ENCODE results near the gene ACSF3.

Gene ACSF3

DNA sequence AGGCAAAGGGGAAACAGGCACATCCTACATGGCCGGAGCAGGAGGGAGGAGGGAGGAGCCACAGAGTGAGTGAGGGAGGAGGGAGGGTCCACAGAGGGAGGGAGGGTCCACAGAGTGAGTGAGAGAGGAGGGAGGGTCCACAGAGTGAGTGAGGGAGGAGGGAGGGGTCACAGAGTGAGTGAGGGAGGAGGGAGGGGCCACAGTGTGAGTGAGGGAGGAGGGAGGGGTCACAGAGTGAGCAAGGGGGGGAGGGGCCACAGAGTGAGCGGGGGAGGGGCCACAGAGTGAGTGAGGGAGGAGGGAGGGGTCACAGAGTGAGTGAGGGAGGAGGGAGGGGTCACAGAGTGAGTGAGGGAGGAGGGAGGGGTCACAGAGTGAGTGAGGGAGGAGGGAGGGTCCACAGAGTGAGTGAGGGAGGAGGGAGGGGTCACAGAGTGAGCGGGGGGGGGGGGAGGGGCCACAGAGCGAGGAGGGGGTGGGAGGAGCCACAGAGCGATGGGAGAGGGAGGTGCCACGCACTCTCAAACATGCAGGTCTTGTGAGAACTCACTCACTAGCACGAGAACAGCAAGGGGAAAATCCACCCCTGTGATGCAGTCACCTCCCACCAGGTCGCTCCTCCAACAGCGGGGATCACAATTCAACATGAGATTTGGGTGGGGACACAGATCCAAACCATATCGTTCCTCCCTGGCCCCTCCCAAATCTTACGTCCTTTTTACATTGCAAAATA, 53.6 kb downstream of the ACSF3 start:
- TF ChIP-seq, protein P1, sequence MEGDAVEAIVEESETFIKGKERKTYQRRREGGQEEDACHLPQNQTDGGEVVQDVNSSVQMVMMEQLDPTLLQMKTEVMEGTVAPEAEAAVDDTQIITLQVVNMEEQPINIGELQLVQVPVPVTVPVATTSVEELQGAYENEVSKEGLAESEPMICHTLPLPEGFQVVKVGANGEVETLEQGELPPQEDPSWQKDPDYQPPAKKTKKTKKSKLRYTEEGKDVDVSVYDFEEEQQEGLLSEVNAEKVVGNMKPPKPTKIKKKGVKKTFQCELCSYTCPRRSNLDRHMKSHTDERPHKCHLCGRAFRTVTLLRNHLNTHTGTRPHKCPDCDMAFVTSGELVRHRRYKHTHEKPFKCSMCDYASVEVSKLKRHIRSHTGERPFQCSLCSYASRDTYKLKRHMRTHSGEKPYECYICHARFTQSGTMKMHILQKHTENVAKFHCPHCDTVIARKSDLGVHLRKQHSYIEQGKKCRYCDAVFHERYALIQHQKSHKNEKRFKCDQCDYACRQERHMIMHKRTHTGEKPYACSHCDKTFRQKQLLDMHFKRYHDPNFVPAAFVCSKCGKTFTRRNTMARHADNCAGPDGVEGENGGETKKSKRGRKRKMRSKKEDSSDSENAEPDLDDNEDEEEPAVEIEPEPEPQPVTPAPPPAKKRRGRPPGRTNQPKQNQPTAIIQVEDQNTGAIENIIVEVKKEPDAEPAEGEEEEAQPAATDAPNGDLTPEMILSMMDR (IDR thresholded peaks at IDR 0.05; ENCODE audit: insufficient read depth, low read length, missing control alignments): no peak
- CTCF ChIA-PET: interaction anchor here (0.9 to 1.4 kb wide), 3 partner anchors 14 to 289 kb away, joined by 3 to 4 read pairs (median 3); no protein-coding TSS in a partner anchor
- POLR2A ChIA-PET: no interaction called here
- DNase-seq (ENCODE audit: low read depth, low spot score): no peak
- no peak overlapping the region for H3K4me3 ChIP-seq (ENCODE audit: low read depth, low read length)

DNA sequence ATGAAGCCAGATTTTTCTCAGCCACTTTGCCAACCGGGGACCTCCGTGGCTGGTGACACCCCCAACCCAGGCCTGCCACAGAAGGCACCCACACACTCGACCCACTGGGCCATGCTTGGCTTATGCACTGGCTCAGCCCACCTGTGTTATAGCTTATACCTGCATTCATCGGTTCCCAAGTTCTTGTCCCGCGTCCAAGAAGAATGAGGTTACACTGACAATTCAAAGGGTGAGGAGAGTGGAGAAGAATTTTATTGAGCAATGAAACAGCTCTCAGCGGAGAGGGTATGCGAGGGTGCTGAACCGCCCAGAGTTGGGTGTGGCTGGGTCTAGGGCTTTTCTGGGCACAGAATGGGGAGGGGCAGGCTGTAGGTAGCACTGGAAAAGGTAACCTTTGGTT, 55.7 kb downstream of the ACSF3 start:
- ChIA-PET CTCF (interaction anchor here (1.1 kb wide), 1 partner anchor 18 kb away, joined by 4 read pairs; no protein-coding TSS in a partner anchor), POLR2A (no interaction called here)
- TF ChIP-seq, protein P1 (IDR thresholded peaks at IDR 0.05; ENCODE audit: insufficient read depth, low read length, missing control alignments): no peak
- DNase-seq (ENCODE audit: low read depth, low spot score): no peak
- H3K4me3 ChIP-seq (ENCODE audit: low read depth, low read length): no peak overlapping the region

DNA sequence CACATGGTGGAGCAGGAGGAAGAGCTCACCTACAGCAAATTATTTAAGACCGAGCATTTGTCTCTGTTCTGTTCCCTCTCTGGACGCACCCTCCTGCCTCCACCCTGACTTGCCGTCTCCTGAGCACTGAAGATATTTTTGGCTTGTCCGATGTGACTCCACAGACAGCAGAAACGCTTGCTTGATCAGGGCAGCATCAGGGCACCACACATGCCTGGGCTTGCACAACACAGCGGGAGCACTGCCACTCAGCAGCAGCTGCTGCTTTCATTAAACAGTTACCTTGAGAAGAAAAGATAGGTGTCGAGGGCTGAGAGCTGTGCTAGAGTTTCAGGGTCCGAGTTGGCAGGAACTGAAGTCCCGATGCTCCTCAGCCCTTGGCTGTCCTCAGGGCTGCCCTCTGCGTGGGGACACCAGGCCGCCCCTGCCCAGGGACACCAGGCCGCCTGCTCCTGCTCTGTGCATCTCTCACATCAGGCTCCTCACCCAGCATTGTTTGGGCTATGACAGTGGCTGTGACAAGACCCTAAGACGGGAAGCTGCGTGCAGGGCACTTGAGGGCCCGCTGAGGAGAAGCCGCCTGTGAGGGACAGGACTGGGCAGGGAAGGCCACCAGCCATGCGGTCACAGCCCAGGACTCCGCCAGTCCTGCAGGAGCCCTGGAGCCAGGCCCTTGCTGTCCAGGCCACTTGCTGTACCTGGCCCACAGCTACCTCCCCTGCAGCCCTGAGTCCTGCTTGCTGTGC, 56.6 kb downstream of the ACSF3 start:
- TF ChIP-seq, protein P1 (IDR thresholded peaks at IDR 0.05; ENCODE audit: insufficient read depth, low read length, missing control alignments): no peak
- POLR2A ChIA-PET: no interaction called here
- CTCF ChIA-PET: interaction anchor here (1.1 kb wide), 1 partner anchor 17 kb away, joined by 4 read pairs; no protein-coding TSS in a partner anchor

DNA sequence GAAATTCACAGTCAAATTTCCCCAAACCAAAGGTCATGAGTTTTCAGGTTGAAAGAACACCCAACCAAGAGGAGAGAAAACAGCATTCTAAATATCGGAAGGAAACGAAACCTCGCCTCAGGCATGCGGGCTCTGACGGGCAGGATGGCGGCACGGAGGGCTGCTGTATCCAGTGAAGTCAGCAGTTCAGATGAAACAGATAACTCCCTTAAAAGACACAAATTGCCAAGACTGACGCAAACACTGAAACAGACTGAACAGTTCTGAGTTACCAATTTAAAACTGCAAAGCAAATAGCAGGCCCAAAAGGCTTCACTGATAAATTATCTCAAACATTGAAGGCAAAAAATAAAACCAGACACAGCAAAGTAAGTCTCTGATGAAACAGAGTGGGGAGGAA, 57.3 kb downstream of the ACSF3 start:
- CTCF ChIA-PET: no interaction called here
- H3K4me3 ChIP-seq (ENCODE audit: low read depth, low read length): no peak overlapping the region
- no peak for DNase-seq (ENCODE audit: low read depth, low spot score)
- TF ChIP-seq, protein P1 (IDR thresholded peaks at IDR 0.05; ENCODE audit: insufficient read depth, low read length, missing control alignments): no peak
- POLR2A ChIA-PET: no interaction called here

More for the DNA sequence above, 56.6 kb downstream of the ACSF3 start:
- no peak overlapping the region for H3K4me3 ChIP-seq (ENCODE audit: low read depth, low read length)
- DNase-seq (ENCODE audit: low read depth, low spot score): no peak

DNA sequence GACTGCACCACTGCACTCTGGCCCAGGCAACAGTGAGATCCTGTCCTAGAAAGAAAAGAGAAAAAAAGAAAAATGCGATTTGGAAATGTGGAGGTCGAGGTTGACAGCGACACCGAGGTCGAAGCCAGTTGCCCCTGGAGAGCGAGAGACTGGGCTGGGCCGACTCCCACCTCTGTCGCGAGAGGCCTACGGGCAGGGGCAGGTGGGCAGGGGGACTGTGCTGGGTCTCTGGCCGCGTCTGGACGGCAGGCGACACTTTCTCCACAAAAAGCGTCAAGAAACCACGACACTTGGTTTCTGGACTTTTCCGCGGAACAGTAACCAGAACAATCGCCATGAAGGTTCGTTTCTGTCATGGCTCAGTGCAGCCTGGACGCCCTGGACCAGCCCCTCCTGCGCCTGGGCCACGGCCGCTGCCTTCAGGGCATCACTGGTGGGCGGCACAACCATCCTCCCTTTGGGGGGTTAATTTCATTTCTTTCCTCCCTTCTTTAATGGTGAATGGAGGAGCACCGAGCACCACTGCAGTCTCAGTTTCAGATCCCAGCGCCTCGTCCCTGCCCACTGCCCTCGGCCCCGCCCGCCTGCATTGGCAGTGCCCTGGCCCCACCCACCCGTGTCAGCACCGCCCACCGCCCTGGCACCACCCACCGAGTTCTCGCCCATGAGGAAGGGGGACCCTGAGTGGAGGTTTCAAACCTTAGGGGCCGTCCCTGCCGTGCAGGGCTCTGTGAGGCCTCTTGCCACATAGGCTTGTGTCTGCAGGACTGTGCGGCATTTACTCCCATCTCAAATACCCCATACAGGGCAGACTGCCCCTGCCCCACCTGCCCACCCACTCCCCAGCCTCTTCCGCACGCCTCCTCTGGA, 59.4 kb downstream of the ACSF3 start:
- ChIA-PET POLR2A (no interaction called here), CTCF (no interaction called here)
- no peak overlapping the region for H3K4me3 ChIP-seq (ENCODE audit: low read depth, low read length)
- TF ChIP-seq, protein P1 (IDR thresholded peaks at IDR 0.05; ENCODE audit: insufficient read depth, low read length, missing control alignments): no peak
- no peak for DNase-seq (ENCODE audit: low read depth, low spot score)

All from AG04449 (cell line).